Endothelial cell of umbilical vein (primary cell): ENCODE measurements around the gene SSC5D. TPM values are rescaled to one million over a fixed set of nuclear protein-coding genes. Genes with fewer than 3 reads are reported as not detected.

ENCODE experiments used
- BruUV-seq: library from RNA; stranded (reverse); fragments of 400-500 nt; replicated peaks from 2 replicates; lab custom pipeline; 2021; lab: Mats Ljungman, UMichigan
- CTCF ChIA-PET: fragments of 300-600, 350-600 bp; sonication (Branson Sonifier 250); formaldehyde crosslinking; loops from one replicate; lab custom pipeline; 2021; ENCODE audit warnings: antibody characterized with exemption, inconsistent platforms; lab: Charles Lee
- POLR2A ChIA-PET: fragments of 300-600, 350-600 bp; sonication (Branson Sonifier 250); formaldehyde crosslinking; loops from one replicate; lab custom pipeline; 2021; ENCODE audit warnings: antibody characterized with exemption, inconsistent platforms; lab: Charles Lee
- DNase-seq: peaks from one replicate; pipeline ENCODE4 v3.0.0-alpha.2; 2011; ENCODE audit warnings: low read depth, low spot score
- FAIRE-seq: peaks from 2 replicates; lab custom pipeline; 2011; peaks lifted over from hg19 to GRCh38; lab: Jason Lieb, UNC
- H2AFZ ChIP-seq: 2 replicates; pipeline ENCODE4 v1.6.0; 2012; ENCODE audit warnings: low read depth, low read length, control low read depth, inconsistent platforms
- H3K27ac ChIP-seq: 2 replicates; pipeline ENCODE4 v1.5.1; 2011; ENCODE audit warnings: low read depth, mild to moderate bottlenecking, control low read depth, low read length, moderate library complexity; ENCODE audit not compliant: insufficient read depth
- H3K27me3 ChIP-seq, 2 experiments: 2 replicates each; pipeline versions ENCODE4 v1.6.0 to v1.6.1; 2011; ENCODE audit warnings: low read length in 2 of 2, mixed read lengths in 1 of 2; ENCODE audit not compliant: control insufficient read depth in 2 of 2, insufficient read depth in 2 of 2
- H3K36me3 ChIP-seq, 2 experiments: 2 replicates in 1 of 2; 3 replicates in 1 of 2; pipeline ENCODE4 v1.5.1; 2011; ENCODE audit warnings: low read length in 2 of 2, mild to moderate bottlenecking in 1 of 2, moderate library complexity in 1 of 2; ENCODE audit not compliant: control insufficient read depth in 2 of 2, insufficient read depth in 2 of 2; ENCODE audit errors: extremely low read depth in 1 of 2
- H3K4me1 ChIP-seq: 3 replicates; pipeline ENCODE4 v1.5.1; 2011; ENCODE audit warnings: mild to moderate bottlenecking, low read length; ENCODE audit not compliant: control insufficient read depth, insufficient read depth; ENCODE audit errors: extremely low read depth
- H3K4me2 ChIP-seq: 2 replicates; pipeline ENCODE4 v1.6.1; 2011; ENCODE audit warnings: low read length, control low read depth, mixed read lengths; ENCODE audit not compliant: insufficient read depth
- H3K4me3 ChIP-seq, 3 experiments: fragments of 200-600 bp in 1 of 3; sonication (generic), shearing (Covaris generic) in 1 of 3; replicated peaks in 1 of 3; 2 replicates each; pipeline ENCODE4 v1.5.1; 2011 to 2016; ENCODE audit warnings: control low read depth in 3 of 3, low read length in 3 of 3, mild to moderate bottlenecking in 2 of 3, inconsistent platforms in 1 of 3, low read depth in 1 of 3, moderate library complexity in 1 of 3; ENCODE audit not compliant: insufficient read depth in 1 of 3
- H3K79me2 ChIP-seq: 2 replicates; pipeline ENCODE4 v1.6.0; 2012; ENCODE audit warnings: low read length, inconsistent platforms; ENCODE audit not compliant: control insufficient read depth, insufficient read depth
- H3K9ac ChIP-seq: replicated peaks from 2 replicates; pipeline ENCODE3; 2011; ENCODE audit warnings: low read length, control low read depth; ENCODE audit not compliant: insufficient read depth; ENCODE audit errors: extremely low read depth
- H3K9me1 ChIP-seq: replicated peaks from 3 replicates; pipeline ENCODE4 v1.6.0; 2011; ENCODE audit warnings: mild to moderate bottlenecking, low read length; ENCODE audit not compliant: control insufficient read depth, insufficient read depth; ENCODE audit errors: extremely low read depth
- H3K9me3 ChIP-seq: replicated peaks from 2 replicates; pipeline ENCODE4 v1.5.1; 2012; ENCODE audit warnings: low read length, inconsistent platforms; ENCODE audit not compliant: control insufficient read depth, insufficient read depth
- H4K20me1 ChIP-seq: replicated peaks from 2 replicates; pipeline ENCODE3; 2011; ENCODE audit warnings: mild to moderate bottlenecking, low read length; ENCODE audit not compliant: control insufficient read depth, insufficient read depth; ENCODE audit errors: extremely low read depth
- EZH2 ChIP-seq: IDR thresholded peaks from 2 replicates; pipeline ENCODE4 v1.6.1; 2012; ENCODE audit warnings: borderline replicate concordance, low read depth, mild to moderate bottlenecking, moderate library complexity, low read length, inconsistent platforms; ENCODE audit not compliant: severe bottlenecking
- FOS ChIP-seq: IDR thresholded peaks from 2 replicates; pipeline ENCODE4 v1.6.1; 2011; ENCODE audit warnings: mild to moderate bottlenecking, low read length, moderate library complexity, borderline replicate concordance; ENCODE audit not compliant: insufficient read depth
- GATA2 ChIP-seq: IDR thresholded peaks from 2 replicates; pipeline ENCODE4 v1.7.0; 2011; ENCODE audit warnings: low read depth, mild to moderate bottlenecking, moderate library complexity, mixed read lengths, low read length; ENCODE audit not compliant: insufficient read length, insufficient read depth
- JUN ChIP-seq: IDR thresholded peaks from 2 replicates; pipeline ENCODE4 v1.6.1; 2011; ENCODE audit warnings: borderline replicate concordance, low read depth; ENCODE audit not compliant: insufficient read length, insufficient read depth
- MYC ChIP-seq: IDR thresholded peaks from one replicate; pipeline ENCODE4 v1.6.1; 2011; ENCODE audit warnings: mild to moderate bottlenecking, low read depth, low read length
- POLR2A ChIP-seq: IDR thresholded peaks from 2 replicates; pipeline ENCODE4 v1.6.1; 2012; ENCODE audit warnings: low read depth, mild to moderate bottlenecking, control low read depth, low read length
- POLR2AphosphoS5 ChIP-seq: IDR thresholded peaks from 2 replicates; pipeline ENCODE4 v1.6.1; 2012; ENCODE audit warnings: low read depth, mild to moderate bottlenecking, control low read depth, low read length, moderate library complexity; ENCODE audit not compliant: insufficient read depth
- dilution Hi-C: fragments of 300-500 bp; cut with MboI; formaldehyde crosslinking; loops from one replicate; pipeline ENCODE4 v1.15.0; 2019; ENCODE audit warnings: low sequenced_read_pairs; ENCODE audit not compliant: extremely low pct_ligation_motif_present
- intact Hi-C: fragments of 100-400 bp; cut with micrococcal nuclease; formaldehyde crosslinking; loops from one replicate; pipeline ENCODE4 v1.10.0; 2022
- polyA plus RNA-seq, 4 experiments: library from polyadenylated mRNA; depleted of rRNA in 3 of 4; stranded (reverse) in 3 of 4; unstranded in 1 of 4; fragments of >200 nt; gene quantifications; 2 replicates each; pipeline versions ENCODE4 v1.2.1 to v1.2.3, GENCODE V29; 2011 to 2012; ENCODE audit warnings: missing spikeins in 1 of 4
- total RNA-seq: library from RNA; stranded (reverse); gene quantifications from 2 replicates; pipeline ENCODE4 v1.2.3, GENCODE V29; 2021
- TF ChIP-seq, protein P1 (sequence below), 2 donors: IDR thresholded peaks; 1 replicate in 1 of 2; 2 replicates in 1 of 2; pipeline ENCODE4 v1.5.1; 2011; ENCODE audit warnings: low read length in 2 of 2, mild to moderate bottlenecking in 2 of 2, moderate library complexity in 2 of 2, control low read depth in 1 of 2, inconsistent platforms in 1 of 2, low read depth in 1 of 2; ENCODE audit not compliant: insufficient read depth in 1 of 2; ENCODE audit errors: extremely low read depth in 1 of 2
- TF ChIP-seq, protein P2 (sequence below): IDR thresholded peaks from 2 replicates; pipeline ENCODE4 v1.6.1; 2011; ENCODE audit not compliant: insufficient read depth, insufficient read length

SSC5D gene
- total and polyA plus RNA-seq, 2 donors (not counting 3 experiments of a cell fraction or from before 2014, with no cell fraction given) = 0.47 to 1.3 TPM

DNA sequence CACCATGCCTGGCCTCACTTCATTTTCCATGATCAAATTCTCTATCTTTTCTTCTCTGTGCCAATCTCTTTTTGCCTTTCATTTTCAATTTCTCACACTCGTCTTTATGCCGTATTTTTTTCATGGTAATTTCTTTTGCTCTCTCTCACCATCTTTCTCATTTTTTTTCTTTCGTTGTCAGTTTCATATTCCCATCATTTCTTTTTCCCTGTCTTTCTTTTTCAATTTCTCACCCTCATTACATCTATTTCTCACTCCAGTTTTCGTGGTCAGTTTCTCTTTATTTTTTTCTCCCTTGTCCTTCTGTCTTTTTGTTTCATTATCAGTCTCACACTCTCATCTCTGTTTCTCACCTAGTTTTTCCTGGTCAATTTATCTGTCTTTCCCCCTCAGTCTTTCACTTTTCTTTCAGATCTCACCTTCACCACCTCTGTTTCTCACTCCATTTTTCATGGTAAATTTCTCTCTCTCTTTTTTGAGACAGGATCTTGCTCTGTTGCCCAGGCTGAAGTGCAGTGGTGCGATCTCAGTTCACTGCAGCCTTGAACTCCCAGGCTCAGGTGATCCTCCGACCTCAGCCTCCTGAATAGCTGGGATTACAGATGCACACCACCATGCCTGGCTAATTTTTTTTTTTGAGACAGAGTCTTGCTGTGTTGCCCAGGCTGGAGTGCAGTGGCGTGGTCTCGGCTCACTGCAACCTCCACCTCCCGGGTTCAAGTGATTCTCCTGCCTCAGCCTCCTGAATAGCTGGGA lies 14.1 kb downstream of the SSC5D start:
- BruUV-seq = no TSS peak
- Histone ChIP-seq H3K27ac (no peak overlapping the region), H3K4me1 (no peaks in the 10 kb centered on the region), H3K4me3 (no peak overlapping the region), H3K9me3 (no peaks in the 10 kb centered on the region), H4K20me1 (no peaks in the 10 kb centered on the region), H3K4me2 (no peak overlapping the region), H3K79me2 (no peaks in the 10 kb centered on the region), H3K36me3 (no peaks in the 10 kb centered on the region), H2AFZ (no peak overlapping the region), H3K27me3 (no peaks in the 10 kb centered on the region), H3K9ac (no peak overlapping the region), H3K9me1 (no peaks in the 10 kb centered on the region)
- intact Hi-C loops (no loop called here), dilution Hi-C loops (no loop called here)
- TF ChIP-seq JUN (no peak), POLR2A (no peak), POLR2AphosphoS5 (no peak), FOS (no peak), GATA2 (no peak), EZH2 (no peak), MYC (no peak)
- TF ChIP-seq, protein P1, sequence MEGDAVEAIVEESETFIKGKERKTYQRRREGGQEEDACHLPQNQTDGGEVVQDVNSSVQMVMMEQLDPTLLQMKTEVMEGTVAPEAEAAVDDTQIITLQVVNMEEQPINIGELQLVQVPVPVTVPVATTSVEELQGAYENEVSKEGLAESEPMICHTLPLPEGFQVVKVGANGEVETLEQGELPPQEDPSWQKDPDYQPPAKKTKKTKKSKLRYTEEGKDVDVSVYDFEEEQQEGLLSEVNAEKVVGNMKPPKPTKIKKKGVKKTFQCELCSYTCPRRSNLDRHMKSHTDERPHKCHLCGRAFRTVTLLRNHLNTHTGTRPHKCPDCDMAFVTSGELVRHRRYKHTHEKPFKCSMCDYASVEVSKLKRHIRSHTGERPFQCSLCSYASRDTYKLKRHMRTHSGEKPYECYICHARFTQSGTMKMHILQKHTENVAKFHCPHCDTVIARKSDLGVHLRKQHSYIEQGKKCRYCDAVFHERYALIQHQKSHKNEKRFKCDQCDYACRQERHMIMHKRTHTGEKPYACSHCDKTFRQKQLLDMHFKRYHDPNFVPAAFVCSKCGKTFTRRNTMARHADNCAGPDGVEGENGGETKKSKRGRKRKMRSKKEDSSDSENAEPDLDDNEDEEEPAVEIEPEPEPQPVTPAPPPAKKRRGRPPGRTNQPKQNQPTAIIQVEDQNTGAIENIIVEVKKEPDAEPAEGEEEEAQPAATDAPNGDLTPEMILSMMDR (IDR thresholded peaks at IDR 0.05; ENCODE audit: extremely low read depth in 1 of 2, insufficient read depth in 1 of 2, low read depth in 1 of 2, low read length in 2 of 2) = no peak
- TF ChIP-seq, protein P2, sequence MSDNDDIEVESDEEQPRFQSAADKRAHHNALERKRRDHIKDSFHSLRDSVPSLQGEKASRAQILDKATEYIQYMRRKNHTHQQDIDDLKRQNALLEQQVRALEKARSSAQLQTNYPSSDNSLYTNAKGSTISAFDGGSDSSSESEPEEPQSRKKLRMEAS = no peak
- ChIA-PET POLR2A (no interaction called here), CTCF (interaction anchor here (1.3 to 5.4 kb wide), 2 partner anchors 15 to 35 kb away, joined by 6 to 298 read pairs; no protein-coding TSS in a partner anchor)
- DNase-seq (no peak), FAIRE-seq (no peak)
